ENCODE measurements around the gene PRH2. TPM values are rescaled to one million over a fixed set of nuclear protein-coding genes. Genes with fewer than 3 reads are reported as not detected.

The PRH2 gene
- total and polyA plus RNA-seq, 2 experiments from 2014 or later = 0.36 to 0.69 TPM

- Mint-ChIP-seq H3K9me3 (peaks cover 14% of the 10 kb centered on the region), H3K36me3 (ENCODE audit: low read depth) (peaks cover 12% of the 10 kb centered on the region), H3K27ac (no peak within 1 kb of the TSS), H3K27me3 (ENCODE audit: insufficient read depth, low read depth, poor library complexity) (no peaks in the 10 kb centered on the region), H3K4me3 (no peak within 1 kb of the TSS), H3K4me1 (peaks cover 25% of the 10 kb centered on the region)
- no peaks in the 10 kb centered on the region for H3K79me2 ChIP-seq (replicated peaks; ENCODE audit: insufficient read depth)
- DNase-seq (ENCODE audit: low spot score) = no peak
- no peak within 1 kb of the TSS for H2AFZ ChIP-seq
- no peaks in the 10 kb centered on the region for H3K9me2 ChIP-seq (ENCODE audit: insufficient read depth)
- H3K4me2 ChIP-seq = no peak within 1 kb of the TSS
- no peak within 1 kb of the TSS for H3K27ac ChIP-seq (ENCODE audit: low read depth)
- no peak within 1 kb of the TSS for H3K4me3 ChIP-seq
- no peaks in the 10 kb centered on the region for H3K27me3 ChIP-seq (ENCODE audit: insufficient read depth)
- no peak for ATAC-seq
- no peaks in the 10 kb centered on the region for H3K36me3 ChIP-seq (ENCODE audit: insufficient read depth)
- H3F3A ChIP-seq (replicated peaks; ENCODE audit: low read depth) = no peaks in the 10 kb centered on the region
- no peaks in the 10 kb centered on the region for H3K4me1 ChIP-seq (ENCODE audit: insufficient read depth)
- H4K20me1 ChIP-seq (replicated peaks; ENCODE audit: insufficient read depth) = no peaks in the 10 kb centered on the region
- no peak for TF ChIP-seq JUNB (IDR thresholded peaks at IDR 0.05; ENCODE audit: unreplicated experiment)
- TF ChIP-seq ZNF114 (CRISPR knock-in tag; IDR thresholded peaks at IDR 0.05) = no peak
- TF ChIP-seq NANOG (IDR thresholded peaks at IDR 0.05; ENCODE audit: borderline replicate concordance) = no peak
- no peak for TF ChIP-seq EZH2phosphoT487 (IDR thresholded peaks at IDR 0.05; ENCODE audit: unreplicated experiment)
- no peak for TF ChIP-seq POLR2AphosphoS5 (IDR thresholded peaks at IDR 0.05; ENCODE audit: low read depth)
- TF ChIP-seq ETS1 (IDR thresholded peaks at IDR 0.05) = no peak
- TF ChIP-seq ZNF331 (CRISPR knock-in tag; IDR thresholded peaks at IDR 0.05; ENCODE audit: low read depth) = no peak
- TF ChIP-seq, protein P1, sequence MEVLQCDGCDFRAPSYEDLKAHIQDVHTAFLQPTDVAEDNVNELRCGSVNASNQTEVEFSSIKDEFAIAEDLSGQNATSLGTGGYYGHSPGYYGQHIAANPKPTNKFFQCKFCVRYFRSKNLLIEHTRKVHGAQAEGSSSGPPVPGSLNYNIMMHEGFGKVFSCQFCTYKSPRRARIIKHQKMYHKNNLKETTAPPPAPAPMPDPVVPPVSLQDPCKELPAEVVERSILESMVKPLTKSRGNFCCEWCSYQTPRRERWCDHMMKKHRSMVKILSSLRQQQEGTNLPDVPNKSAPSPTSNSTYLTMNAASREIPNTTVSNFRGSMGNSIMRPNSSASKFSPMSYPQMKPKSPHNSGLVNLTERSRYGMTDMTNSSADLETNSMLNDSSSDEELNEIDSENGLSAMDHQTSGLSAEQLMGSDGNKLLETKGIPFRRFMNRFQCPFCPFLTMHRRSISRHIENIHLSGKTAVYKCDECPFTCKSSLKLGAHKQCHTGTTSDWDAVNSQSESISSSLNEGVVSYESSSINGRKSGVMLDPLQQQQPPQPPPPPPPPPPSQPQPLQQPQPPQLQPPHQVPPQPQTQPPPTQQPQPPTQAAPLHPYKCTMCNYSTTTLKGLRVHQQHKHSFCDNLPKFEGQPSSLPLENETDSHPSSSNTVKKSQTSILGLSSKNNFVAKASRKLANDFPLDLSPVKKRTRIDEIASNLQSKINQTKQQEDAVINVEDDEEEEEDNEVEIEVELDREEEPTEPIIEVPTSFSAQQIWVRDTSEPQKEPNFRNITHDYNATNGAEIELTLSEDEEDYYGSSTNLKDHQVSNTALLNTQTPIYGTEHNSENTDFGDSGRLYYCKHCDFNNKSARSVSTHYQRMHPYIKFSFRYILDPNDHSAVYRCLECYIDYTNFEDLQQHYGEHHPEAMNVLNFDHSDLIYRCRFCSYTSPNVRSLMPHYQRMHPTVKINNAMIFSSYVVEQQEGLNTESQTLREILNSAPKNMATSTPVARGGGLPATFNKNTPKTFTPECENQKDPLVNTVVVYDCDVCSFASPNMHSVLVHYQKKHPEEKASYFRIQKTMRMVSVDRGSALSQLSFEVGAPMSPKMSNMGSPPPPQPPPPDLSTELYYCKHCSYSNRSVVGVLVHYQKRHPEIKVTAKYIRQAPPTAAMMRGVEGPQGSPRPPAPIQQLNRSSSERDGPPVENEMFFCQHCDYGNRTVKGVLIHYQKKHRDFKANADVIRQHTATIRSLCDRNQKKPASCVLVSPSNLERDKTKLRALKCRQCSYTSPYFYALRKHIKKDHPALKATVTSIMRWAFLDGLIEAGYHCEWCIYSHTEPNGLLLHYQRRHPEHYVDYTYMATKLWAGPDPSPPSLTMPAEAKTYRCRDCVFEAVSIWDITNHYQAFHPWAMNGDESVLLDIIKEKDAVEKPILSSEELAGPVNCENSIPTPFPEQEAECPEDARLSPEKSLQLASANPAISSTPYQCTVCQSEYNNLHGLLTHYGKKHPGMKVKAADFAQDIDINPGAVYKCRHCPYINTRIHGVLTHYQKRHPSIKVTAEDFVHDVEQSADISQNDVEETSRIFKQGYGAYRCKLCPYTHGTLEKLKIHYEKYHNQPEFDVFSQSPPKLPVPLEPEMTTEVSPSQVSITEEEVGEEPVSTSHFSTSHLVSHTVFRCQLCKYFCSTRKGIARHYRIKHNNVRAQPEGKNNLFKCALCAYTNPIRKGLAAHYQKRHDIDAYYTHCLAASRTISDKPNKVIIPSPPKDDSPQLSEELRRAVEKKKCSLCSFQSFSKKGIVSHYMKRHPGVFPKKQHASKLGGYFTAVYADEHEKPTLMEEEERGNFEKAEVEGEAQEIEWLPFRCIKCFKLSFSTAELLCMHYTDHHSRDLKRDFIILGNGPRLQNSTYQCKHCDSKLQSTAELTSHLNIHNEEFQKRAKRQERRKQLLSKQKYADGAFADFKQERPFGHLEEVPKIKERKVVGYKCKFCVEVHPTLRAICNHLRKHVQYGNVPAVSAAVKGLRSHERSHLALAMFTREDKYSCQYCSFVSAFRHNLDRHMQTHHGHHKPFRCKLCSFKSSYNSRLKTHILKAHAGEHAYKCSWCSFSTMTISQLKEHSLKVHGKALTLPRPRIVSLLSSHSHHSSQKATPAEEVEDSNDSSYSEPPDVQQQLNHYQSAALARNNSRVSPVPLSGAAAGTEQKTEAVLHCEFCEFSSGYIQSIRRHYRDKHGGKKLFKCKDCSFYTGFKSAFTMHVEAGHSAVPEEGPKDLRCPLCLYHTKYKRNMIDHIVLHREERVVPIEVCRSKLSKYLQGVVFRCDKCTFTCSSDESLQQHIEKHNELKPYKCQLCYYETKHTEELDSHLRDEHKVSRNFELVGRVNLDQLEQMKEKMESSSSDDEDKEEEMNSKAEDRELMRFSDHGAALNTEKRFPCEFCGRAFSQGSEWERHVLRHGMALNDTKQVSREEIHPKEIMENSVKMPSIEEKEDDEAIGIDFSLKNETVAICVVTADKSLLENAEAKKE (CRISPR knock-in tag; IDR thresholded peaks at IDR 0.05) = no peak
- no peak for TF ChIP-seq EZH2 (IDR thresholded peaks at IDR 0.05; ENCODE audit: low read depth, unreplicated experiment)
- no peak for TF ChIP-seq REST (IDR thresholded peaks at IDR 0.05; ENCODE audit: unreplicated experiment)
- no peak for TF ChIP-seq STAT1 (IDR thresholded peaks at IDR 0.05; ENCODE audit: unreplicated experiment)
Observed at GRCh38 chr12:10939163-10939562, 10.1 kb downstream of the PRH2 start, which contains the start of gene TAS2R14. Gene TAS2R14 (minus strand): TSS chr12:10939263. CDS start chr12:10939207, 56 bp downstream.

Data from GM23338 (cell line).